Stomach (tissue), 9 donors: ENCODE results near the gene ECE1. TPM values are rescaled to one million over a fixed set of nuclear protein-coding genes. Genes with fewer than 3 reads are reported as not detected.

Source experiments
- DNase-seq, 2 donors: peaks; one replicate each; pipeline versions ENCODE4 v3.0.0 to v3.0.0-alpha.2; 2013 to 2019
- H3K27ac ChIP-seq, 5 donors: fragments of 200-600 bp in 4 of 5; sonication (generic) in 4 of 5; one replicate each; pipeline ENCODE4 v1.5.1; 2013 to 2019; ENCODE audit warnings: mild to moderate bottlenecking in 1 of 5, moderate library complexity in 1 of 5
- H3K27me3 ChIP-seq, 3 donors: fragments of 200-600 bp; sonication (generic); one replicate each; pipeline ENCODE4 v1.5.1; 2017 to 2019; ENCODE audit warnings: mixed run types in 1 of 3
- H3K36me3 ChIP-seq, 4 donors: fragments of 200-600 bp; sonication (generic); 1 replicate in 3 of 4; 2 replicates in 1 of 4; pipeline ENCODE4 v1.5.1; 2016 to 2019
- H3K4me1 ChIP-seq, 4 donors: fragments of 200-600 bp; sonication (generic); one replicate each; pipeline ENCODE4 v1.5.1; 2016 to 2019
- H3K4me3 ChIP-seq, 4 donors: fragments of 200-600 bp; sonication (generic) in 3 of 4; one replicate each; pipeline ENCODE4 v1.5.1; 2016 to 2019; ENCODE audit warnings: mild to moderate bottlenecking in 1 of 4
- H3K9me3 ChIP-seq, 4 donors: fragments of 200-600 bp; sonication (generic); one replicate each; pipeline ENCODE4 v1.5.1; 2016 to 2019
- EP300 ChIP-seq: sonication (generic); formaldehyde crosslinking; IDR thresholded peaks from one replicate; pipeline ENCODE4 v1.6.1; 2017; ENCODE audit warnings: antibody characterized with exemption
- POLR2A ChIP-seq, 4 donors: fragments of 450-650 bp; IDR thresholded peaks; one replicate each; pipeline ENCODE4 v1.6.1; 2016; ENCODE audit warnings: antibody characterized with exemption in 4 of 4, control low read depth in 2 of 4, mild to moderate bottlenecking in 1 of 4, moderate library complexity in 1 of 4
- POLR2AphosphoS5 ChIP-seq, 3 donors: sonication (generic); formaldehyde crosslinking; IDR thresholded peaks; one replicate each; pipeline ENCODE4 v1.6.1; 2016; ENCODE audit warnings: antibody characterized with exemption in 3 of 3
- WGBS, 5 donors: extraction: QIAGEN DNeasy Blood & Tissue Kit in 3 of 5; methylation state at CpG; one replicate each; pipeline versions ENCODE4 v1.1.5 to v1.1.7; 2013 to 2018; 5-methylcytosine and 5-hydroxymethylcytosine counted together
- intact Hi-C: fragments of 100-400 bp; cut with DNase I; formaldehyde crosslinking; loops from one replicate; pipeline ENCODE4 v1.15.1; 2023; ENCODE audit warnings: low total_unique reads
- polyA plus RNA-seq, 3 donors: library from polyadenylated mRNA; stranded (reverse); fragments of 200-250 nt; gene quantifications; one replicate each; pipeline ENCODE4 v1.2.3, GENCODE V29; 2013
- total RNA-seq, 5 donors: library from RNA; depleted of rRNA; stranded (reverse); fragments of >200 nt; gene quantifications; one replicate each; pipeline versions ENCODE4 v1.1.0 to v1.2.3, GENCODE V29; 2014 to 2016
- TF ChIP-seq, protein P1 (sequence below), 7 experiments: fragments of 450-650 bp in 4 of 7; fragments of 200-600 bp in 3 of 7; sonication (generic) in 3 of 7; IDR thresholded peaks; one replicate each; pipeline ENCODE4 v1.5.1; 2016 to 2019; ENCODE audit warnings: antibody characterized with exemption in 7 of 7, control low read depth in 2 of 7, mild to moderate bottlenecking in 1 of 7
- donor health status: healthy with polysubstance abuse.
- donor health status: Bipolar disorder and iron deficiency.
- donor health status: healthy.

Gene ECE1
- total and polyA plus RNA-seq, 8 donors, result 17.6 to 574 (median 42.6) TPM

DNA sequence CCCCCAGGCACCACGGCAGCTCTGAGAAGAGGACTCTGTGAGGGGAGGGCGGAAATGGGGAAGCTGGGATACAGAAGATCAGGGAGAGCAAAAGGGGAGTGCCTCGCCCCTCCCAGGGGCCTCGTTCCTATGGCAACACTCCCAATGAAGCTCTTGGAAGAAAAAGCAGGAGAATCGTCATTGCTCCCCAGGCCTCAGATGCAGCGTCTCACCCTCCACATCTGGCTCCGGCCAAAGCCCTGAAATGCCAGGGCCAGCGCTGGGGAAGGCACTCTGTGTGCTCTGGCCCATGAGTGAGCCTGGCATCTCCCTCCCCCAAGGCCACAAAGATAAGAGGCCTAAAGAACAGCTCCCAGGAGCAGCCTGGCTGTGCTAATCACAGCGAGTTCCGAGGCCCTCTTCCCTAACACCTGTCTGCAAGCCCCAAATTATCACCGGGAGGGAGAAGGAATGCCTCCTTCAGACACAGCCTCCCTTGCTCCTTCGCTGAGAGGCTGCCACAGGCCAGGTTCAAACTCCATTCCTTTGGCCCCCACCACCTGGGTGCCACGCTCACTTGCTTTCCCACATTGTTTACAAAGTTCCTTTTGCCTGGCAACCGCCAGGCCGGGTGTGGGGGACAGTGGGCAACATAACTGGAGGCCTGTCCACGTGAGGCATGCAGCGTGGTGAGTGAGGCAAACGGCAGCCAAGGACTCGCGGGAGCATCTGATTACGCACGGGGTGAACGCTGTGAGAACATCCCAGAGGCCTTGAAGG is 27.8 kb downstream of the ECE1 start:
- peak overlapping the region in 1 of 4 donors; percentile 7 for H3K4me3 ChIP-seq
- WGBS, 5 donors, result 19 to 29% (median 21%) methylated on average over 10 to 23 of the region's 23 CpGs

DNA sequence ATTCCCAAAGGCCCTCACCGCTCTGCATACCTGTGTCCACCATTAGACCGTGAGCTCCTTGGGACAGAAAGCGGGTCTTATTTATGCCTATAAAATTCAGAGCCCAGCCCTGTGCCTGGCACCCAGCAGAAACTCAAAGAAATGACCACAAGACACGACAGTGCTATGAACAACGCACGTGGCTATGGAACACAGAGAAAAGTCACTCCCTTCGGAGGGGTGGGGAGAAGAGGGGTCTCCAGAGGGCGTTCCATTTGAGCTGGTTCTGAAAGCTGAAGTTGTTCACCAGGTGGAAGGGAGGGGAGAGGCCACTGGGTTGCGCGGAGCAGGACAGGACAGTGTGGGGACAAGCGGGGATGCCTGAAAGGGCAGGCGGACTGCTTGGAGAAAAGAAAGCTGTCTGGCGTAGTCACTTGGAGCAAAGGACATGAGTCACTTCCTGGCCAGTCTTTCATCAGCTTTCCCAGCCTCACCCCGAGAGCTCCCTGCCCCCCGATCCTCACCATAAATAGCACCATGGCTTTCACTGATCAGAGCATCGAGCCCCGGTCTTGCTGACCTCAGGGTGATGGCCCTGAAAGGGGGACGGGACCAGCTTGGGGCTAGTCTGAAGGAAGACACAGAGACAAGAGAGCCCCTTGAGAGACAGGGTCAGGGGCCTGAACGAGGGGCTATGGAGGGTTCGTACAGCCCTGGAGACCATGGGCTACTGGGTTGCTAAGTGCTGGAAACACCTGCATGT is 28.5 kb downstream of the ECE1 start:
- peaks cover 17 to 73% (median 62%) of the 10 kb centered on the region in 4 donors for H3K36me3 ChIP-seq
- WGBS, 5 donors, result 50 to 77% (median 62%) methylated on average over 18 to 20 of the region's 20 CpGs
- H3K9me3 ChIP-seq, result no peaks in the 10 kb centered on the region
- H3K4me3 ChIP-seq, result peak overlapping the region in 1 of 4 donors; percentile 13
- no peaks in the 10 kb centered on the region for H3K27me3 ChIP-seq
- TF ChIP-seq, protein P1, sequence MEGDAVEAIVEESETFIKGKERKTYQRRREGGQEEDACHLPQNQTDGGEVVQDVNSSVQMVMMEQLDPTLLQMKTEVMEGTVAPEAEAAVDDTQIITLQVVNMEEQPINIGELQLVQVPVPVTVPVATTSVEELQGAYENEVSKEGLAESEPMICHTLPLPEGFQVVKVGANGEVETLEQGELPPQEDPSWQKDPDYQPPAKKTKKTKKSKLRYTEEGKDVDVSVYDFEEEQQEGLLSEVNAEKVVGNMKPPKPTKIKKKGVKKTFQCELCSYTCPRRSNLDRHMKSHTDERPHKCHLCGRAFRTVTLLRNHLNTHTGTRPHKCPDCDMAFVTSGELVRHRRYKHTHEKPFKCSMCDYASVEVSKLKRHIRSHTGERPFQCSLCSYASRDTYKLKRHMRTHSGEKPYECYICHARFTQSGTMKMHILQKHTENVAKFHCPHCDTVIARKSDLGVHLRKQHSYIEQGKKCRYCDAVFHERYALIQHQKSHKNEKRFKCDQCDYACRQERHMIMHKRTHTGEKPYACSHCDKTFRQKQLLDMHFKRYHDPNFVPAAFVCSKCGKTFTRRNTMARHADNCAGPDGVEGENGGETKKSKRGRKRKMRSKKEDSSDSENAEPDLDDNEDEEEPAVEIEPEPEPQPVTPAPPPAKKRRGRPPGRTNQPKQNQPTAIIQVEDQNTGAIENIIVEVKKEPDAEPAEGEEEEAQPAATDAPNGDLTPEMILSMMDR (IDR thresholded peaks at IDR 0.05), result no peak
- TF ChIP-seq EP300 (peak; percentile 16), POLR2AphosphoS5 (IDR thresholded peaks at IDR 0.05) (peak; percentile 51 to 82 (median 58)), POLR2A (IDR thresholded peaks at IDR 0.05) (no peak)
- intact Hi-C loops, result no loop called here
- peaks cover 38 to 65% (median 44%) of the 10 kb centered on the region in 4 donors for H3K4me1 ChIP-seq
- H3K27ac ChIP-seq, result peak overlapping the region; percentile 81 to 91 (median 87)
- DNase-seq, result peak; percentile 50 to 84

More for the DNA sequence above, 27.8 kb downstream of the ECE1 start:
- Histone ChIP-seq H3K27me3 (no peaks in the 10 kb centered on the region), H3K36me3 (peaks cover 20 to 73% (median 62%) of the 10 kb centered on the region in 4 donors), H3K27ac (peak overlapping the region; percentile 81 to 91 (median 87)), H3K9me3 (no peaks in the 10 kb centered on the region), H3K4me1 (peaks cover 38 to 67% (median 45%) of the 10 kb centered on the region in 4 donors)
- TF ChIP-seq, protein P1 (IDR thresholded peaks at IDR 0.05), result no peak
- TF ChIP-seq POLR2AphosphoS5 (IDR thresholded peaks at IDR 0.05) (peak; percentile 36 to 83 (median 45)), POLR2A (IDR thresholded peaks at IDR 0.05) (no peak), EP300 (peak; percentile 43)
- DNase-seq, result peak; percentile 65 to 87
- intact Hi-C loops, result no loop called here

GRCh38 chr1:21260405-21261125 is 29.7 kb downstream of the ECE1 start:
- no peaks in the 10 kb centered on the region for H3K9me3 ChIP-seq
- TF ChIP-seq, protein P1 (IDR thresholded peaks at IDR 0.05), result no peak
- TF ChIP-seq POLR2A (IDR thresholded peaks at IDR 0.05) (no peak), POLR2AphosphoS5 (IDR thresholded peaks at IDR 0.05) (no peak), EP300 (no peak)
- no peaks in the 10 kb centered on the region for H3K27me3 ChIP-seq
- peak overlapping the region; percentile 13 to 91 (median 87) for H3K27ac ChIP-seq
- H3K4me3 ChIP-seq, result no peak overlapping the region
- peaks cover 21 to 73% (median 64%) of the 10 kb centered on the region in 4 donors for H3K36me3 ChIP-seq
- H3K4me1 ChIP-seq, result peaks cover 38 to 57% (median 42%) of the 10 kb centered on the region in 4 donors
- intact Hi-C loops, result no loop called here
- peak in 1 of 2 donors; percentile 58 for DNase-seq
- WGBS, 5 donors, result 51 to 74% (median 60%) methylated on average over 17 to 22 of the region's 22 CpGs
